ENCODE results near the gene RPL5. TPM values are rescaled to one million over a fixed set of nuclear protein-coding genes. Genes with fewer than 3 reads are reported as not detected.

The RPL5 gene
- total RNA-seq = 808 and 870 TPM in 2 replicates

DNA sequence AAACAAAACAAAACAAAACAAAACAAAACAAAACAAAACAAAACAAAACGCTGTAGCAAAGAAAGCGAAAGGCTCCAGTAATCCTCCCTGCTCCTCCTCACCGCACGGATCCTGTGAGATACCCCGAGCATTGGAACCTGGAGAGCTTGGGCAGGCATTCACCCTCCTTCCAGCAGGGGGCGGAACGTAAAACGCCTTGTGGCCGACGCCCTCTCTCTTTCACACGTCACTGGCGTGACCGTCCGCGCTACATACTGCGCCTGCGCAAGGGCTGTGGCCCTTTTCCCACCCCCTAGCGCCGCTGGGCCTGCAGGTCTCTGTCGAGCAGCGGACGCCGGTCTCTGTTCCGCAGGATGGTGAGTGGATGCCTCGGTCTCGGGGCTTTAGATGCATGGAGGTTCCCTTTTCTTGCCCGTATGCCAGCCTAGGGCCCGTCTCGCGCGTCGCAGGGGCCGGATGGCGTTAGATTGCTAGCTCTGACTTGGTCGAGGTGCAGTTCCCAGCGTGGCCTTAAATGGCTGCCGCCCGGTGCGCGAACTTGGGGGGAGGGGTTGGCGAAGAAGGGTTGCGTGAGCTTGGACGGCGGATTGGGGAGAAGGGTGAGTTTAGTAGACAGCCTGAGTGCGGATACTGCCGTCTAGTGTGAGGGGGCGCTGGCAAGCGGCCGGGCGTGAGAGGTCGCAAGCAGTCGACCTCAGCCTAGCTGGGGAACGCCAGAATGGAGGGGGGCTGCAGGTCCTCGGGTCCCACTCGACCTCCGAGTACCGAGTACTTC is at the start of gene RPL5:
Gene RPL5, plus strand, starts transcription at position 279 of the 775 bp plus-strand sequence. Its CDS starts 75 bp downstream, at position 354.

DNA sequence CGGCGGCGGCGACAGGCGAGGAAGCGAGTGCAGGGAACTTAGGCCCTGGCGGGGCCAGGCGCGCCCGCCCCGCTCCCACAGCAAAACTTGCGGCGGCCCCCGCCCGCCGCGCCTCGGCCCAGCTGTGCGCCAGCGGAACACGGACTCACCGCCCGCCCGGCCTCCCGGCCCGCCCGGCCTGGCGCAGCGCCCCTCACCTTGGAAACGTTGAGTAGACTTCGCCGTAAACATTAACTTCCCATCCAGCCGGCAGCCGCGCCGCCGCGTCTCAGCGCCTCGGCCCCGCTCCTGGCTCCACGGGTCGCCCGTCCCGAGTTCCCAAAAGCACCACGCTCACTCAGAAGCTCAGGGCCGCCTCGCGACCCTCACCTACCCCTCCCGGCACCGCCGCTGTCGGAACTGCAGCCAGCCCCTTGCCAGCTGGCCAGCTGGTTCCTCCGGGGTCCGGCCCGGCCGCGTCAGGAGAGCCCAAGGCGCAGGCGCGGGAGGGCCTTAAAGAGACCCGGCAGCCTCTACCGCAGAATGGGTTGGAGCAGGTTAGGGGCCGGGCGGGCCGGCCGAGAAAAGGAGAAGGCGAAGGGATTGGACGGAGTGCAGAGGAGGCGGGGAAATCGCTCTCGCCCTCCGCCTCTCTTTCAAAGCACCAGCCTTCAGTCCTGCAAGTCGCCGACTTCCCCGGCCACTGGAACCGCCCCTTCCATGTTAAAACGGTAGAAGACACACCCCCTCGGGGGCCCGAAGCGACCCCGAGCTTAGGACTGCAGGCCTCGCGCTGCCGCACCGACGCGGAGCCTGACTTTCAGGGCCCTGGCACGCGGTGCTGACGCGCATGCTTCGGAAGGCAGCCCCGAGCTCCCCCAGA is 47.0 kb upstream of the RPL5 start, which contains the start of gene EVI5:
Gene EVI5, minus strand, starts transcription at position 470 of the 862 bp plus-strand sequence. CDS start 48,562 bp downstream, outside the sequence.

Small RNAs within 50 kb of the gene (small RNA-seq; reads per million reads assigned to genes)
- gene RF00432 (not detected), gene SNORA66 (204 reads per million, percentile 99 among the genes with 10 or more reads in this experiment), gene SNORD21 (not detected)

Other genes starting within 250 kb of the RPL5 start
- 28.7 and 43.5 TPM in 2 replicates for gene EVI5, start 46.9 kb upstream of the RPL5 start, total RNA-seq
- 26.3 and 39.2 TPM in 2 replicates for gene DIPK1A, start 129.4 kb downstream of the RPL5 start, total RNA-seq
- gene MTF2, start 247.2 kb downstream of the RPL5 start, total RNA-seq = 11.5 and 18.2 TPM in 2 replicates